NCI-H1092 (cell line): ENCODE measurements around the gene ZMYND10.

ENCODE experiments used
- DNase-seq: peaks from one replicate; lab custom pipeline; 2025; lab: John Stamatoyannopoulos, UW

The ZMYND10 gene

GRCh38 chr3:50345008-50345407, 524 bp downstream of the ZMYND10 start:
- DNase-seq = no peak

- no peak for DNase-seq
Observed at GRCh38 chr3:50342813-50343633, 2.5 kb downstream of the ZMYND10 start.

- no peak for DNase-seq
Observed at GRCh38 chr3:50341996-50342650, 3.4 kb downstream of the ZMYND10 start.

GRCh38 chr3:50341537-50341936, 4.0 kb downstream of the ZMYND10 start:
- no peak for DNase-seq

GRCh38 chr3:50340448-50341329, 4.8 kb downstream of the ZMYND10 start, which contains the start of gene RASSF1:
Gene RASSF1, minus strand, starts transcription at chr3:50340836. Its CDS starts 31 bp downstream, at chr3:50340805.
- no peak for DNase-seq

GRCh38 chr3:50340147-50340447, 5.4 kb downstream of the ZMYND10 start:
- DNase-seq = no peak

GRCh38 chr3:50339485-50340146, 5.9 kb downstream of the ZMYND10 start:
- no peak for DNase-seq

GRCh38 chr3:50338965-50339364, 6.6 kb downstream of the ZMYND10 start:
- no peak for DNase-seq

- DNase-seq = peak; percentile 94
Observed at GRCh38 chr3:50337175-50337861, 8.2 kb downstream of the ZMYND10 start.

- DNase-seq = no peak
Observed at GRCh38 chr3:50336452-50337174, 8.9 kb downstream of the ZMYND10 start.

GRCh38 chr3:50334339-50335075, 11.0 kb downstream of the ZMYND10 start:
- no peak for DNase-seq

- DNase-seq = no peak
Observed at GRCh38 chr3:50333744-50334328, 11.7 kb downstream of the ZMYND10 start.

- no peak for DNase-seq
Observed at GRCh38 chr3:50331364-50331907, 14.1 kb downstream of the ZMYND10 start.

GRCh38 chr3:50330330-50330729, 15.2 kb downstream of the ZMYND10 start:
- DNase-seq = no peak

GRCh38 chr3:50327943-50328691, 17.4 kb downstream of the ZMYND10 start, which contains the start of gene TUSC2:
Gene TUSC2, minus strand, starts transcription at chr3:50328223. Its CDS starts 124 bp downstream, at chr3:50328099.
- peak; percentile 92 for DNase-seq

- DNase-seq = no peak
Observed at GRCh38 chr3:50327129-50327528, 18.4 kb downstream of the ZMYND10 start.

- DNase-seq = no peak
Observed at GRCh38 chr3:50326182-50326541, 19.4 kb downstream of the ZMYND10 start.

- no peak for DNase-seq
Observed at GRCh38 chr3:50325497-50326181, 19.9 kb downstream of the ZMYND10 start.
